Central memory CD8-positive, alpha-beta T cell (primary cell): ENCODE measurements around the gene PDZD7.

Source experiments
- ATAC-seq: fragments of 150-1000 bp; cut with Tn5 transposase; replicated peaks from 2 replicates; pipeline ENCODE4 v1.10.0; 2022; ENCODE audit warnings: mild to moderate bottlenecking, moderate FRiP score, moderate number of reproducible peaks; ENCODE audit not compliant: poor library complexity, severe bottlenecking; ENCODE audit errors: extremely low read depth
- DNase-seq, 2 donors: peaks; one replicate each; pipeline ENCODE4 v3.0.0; 2021; ENCODE audit warnings: low spot score in 2 of 2
- H3K27ac Mint-ChIP-seq: one replicate; pipeline ENCODE4 v1.8.0; 2022; ENCODE audit warnings: low read depth, mild to moderate bottlenecking, moderate library complexity, mixed read lengths
- H3K27me3 Mint-ChIP-seq: one replicate; pipeline ENCODE4 v1.8.0; 2022; ENCODE audit warnings: mixed read lengths
- H3K36me3 Mint-ChIP-seq: one replicate; pipeline ENCODE4 v1.8.0; 2022; ENCODE audit warnings: mild to moderate bottlenecking, moderate library complexity, mixed read lengths; ENCODE audit not compliant: insufficient read depth
- H3K4me1 Mint-ChIP-seq: one replicate; pipeline ENCODE4 v1.8.0; 2022; ENCODE audit warnings: mixed read lengths
- H3K4me3 Mint-ChIP-seq: one replicate; pipeline ENCODE4 v1.8.0; 2022; ENCODE audit warnings: mild to moderate bottlenecking, moderate library complexity, mixed read lengths
- H3K9me3 Mint-ChIP-seq: one replicate; pipeline ENCODE4 v1.8.0; 2022; ENCODE audit warnings: mixed read lengths

The PDZD7 gene

GRCh38 chr10:100986623-100986951, 44.3 kb downstream of the PDZD7 start:
- peak overlapping the region; percentile 93 for H3K4me3 Mint-ChIP-seq
- H3K9me3 Mint-ChIP-seq: no peaks in the 10 kb centered on the region
- H3K4me1 Mint-ChIP-seq: peaks cover 45% of the 10 kb centered on the region
- ATAC-seq (no peak), DNase-seq (no peak)
- no peaks in the 10 kb centered on the region for H3K27me3 Mint-ChIP-seq
- H3K27ac Mint-ChIP-seq: no peak overlapping the region
- peaks cover 19% of the 10 kb centered on the region for H3K36me3 Mint-ChIP-seq

- no peak overlapping the region for H3K27ac Mint-ChIP-seq
- no peaks in the 10 kb centered on the region for H3K9me3 Mint-ChIP-seq
Observed at GRCh38 chr10:100985336-100985735, 45.6 kb downstream of the PDZD7 start.

GRCh38 chr10:100984672-100985177, 46.2 kb downstream of the PDZD7 start:
- H3K4me3 Mint-ChIP-seq: no peak overlapping the region
- H3K27ac Mint-ChIP-seq: peak overlapping the region; percentile 69
- peaks cover 18% of the 10 kb centered on the region for H3K36me3 Mint-ChIP-seq

More at GRCh38 chr10:100985336-100985735, 45.6 kb downstream of the PDZD7 start:
- Mint-ChIP-seq H3K27me3 (no peaks in the 10 kb centered on the region), H3K4me3 (peak overlapping the region; percentile 93), H3K4me1 (peaks cover 41% of the 10 kb centered on the region), H3K36me3 (peaks cover 18% of the 10 kb centered on the region)
- ATAC-seq (no peak), DNase-seq (no peak)

GRCh38 chr10:100983868-100984671, 46.9 kb downstream of the PDZD7 start:
- no peak for DNase-seq
- Mint-ChIP-seq H3K4me3 (no peak overlapping the region), H3K36me3 (peaks cover 18% of the 10 kb centered on the region), H3K4me1 (peaks cover 40% of the 10 kb centered on the region), H3K9me3 (no peaks in the 10 kb centered on the region), H3K27me3 (no peaks in the 10 kb centered on the region), H3K27ac (peak overlapping the region; percentile 69)
- no peak for ATAC-seq

More at GRCh38 chr10:100984672-100985177, 46.2 kb downstream of the PDZD7 start:
- Mint-ChIP-seq H3K4me1 (peaks cover 40% of the 10 kb centered on the region), H3K9me3 (no peaks in the 10 kb centered on the region), H3K27me3 (no peaks in the 10 kb centered on the region)
- ATAC-seq (no peak), DNase-seq (no peak)

GRCh38 chr10:100982916-100983830, 47.8 kb downstream of the PDZD7 start:
- Mint-ChIP-seq H3K36me3 (peaks cover 20% of the 10 kb centered on the region), H3K4me3 (no peak overlapping the region), H3K27ac (no peak overlapping the region), H3K27me3 (no peaks in the 10 kb centered on the region), H3K4me1 (peaks cover 40% of the 10 kb centered on the region), H3K9me3 (no peaks in the 10 kb centered on the region)
- DNase-seq: no peak
- no peak for ATAC-seq

GRCh38 chr10:100981178-100981772, 49.7 kb downstream of the PDZD7 start:
- Mint-ChIP-seq H3K4me1 (peaks cover 22% of the 10 kb centered on the region), H3K9me3 (no peaks in the 10 kb centered on the region), H3K27me3 (no peaks in the 10 kb centered on the region), H3K27ac (no peak overlapping the region), H3K36me3 (peaks cover 15% of the 10 kb centered on the region), H3K4me3 (no peak overlapping the region)
- DNase-seq (no peak), ATAC-seq (no peak)

GRCh38 chr10:100980711-100981110, 50.2 kb downstream of the PDZD7 start:
- DNase-seq (no peak), ATAC-seq (no peak)
- no peaks in the 10 kb centered on the region for H3K9me3 Mint-ChIP-seq
- H3K36me3 Mint-ChIP-seq: peaks cover 15% of the 10 kb centered on the region
- H3K27me3 Mint-ChIP-seq: no peaks in the 10 kb centered on the region
- peaks cover 19% of the 10 kb centered on the region for H3K4me1 Mint-ChIP-seq
- no peak overlapping the region for H3K27ac Mint-ChIP-seq
- H3K4me3 Mint-ChIP-seq: no peak overlapping the region

- Mint-ChIP-seq H3K4me3 (no peak overlapping the region), H3K9me3 (no peaks in the 10 kb centered on the region), H3K27me3 (no peaks in the 10 kb centered on the region), H3K4me1 (peaks cover 15% of the 10 kb centered on the region), H3K27ac (no peak overlapping the region), H3K36me3 (peaks cover 15% of the 10 kb centered on the region)
- ATAC-seq (no peak), DNase-seq (no peak)
Observed at GRCh38 chr10:100980311-100980710, 50.6 kb downstream of the PDZD7 start.

- H3K27ac Mint-ChIP-seq: no peak overlapping the region
- peaks cover 13% of the 10 kb centered on the region for H3K4me1 Mint-ChIP-seq
Observed at GRCh38 chr10:100979791-100980272, 51.1 kb downstream of the PDZD7 start.

GRCh38 chr10:100978901-100979195, 52.1 kb downstream of the PDZD7 start:
- Mint-ChIP-seq H3K4me1 (peaks cover 5% of the 10 kb centered on the region), H3K4me3 (no peak overlapping the region), H3K27me3 (no peaks in the 10 kb centered on the region), H3K27ac (no peak overlapping the region), H3K36me3 (peaks cover 12% of the 10 kb centered on the region), H3K9me3 (no peaks in the 10 kb centered on the region)
- no peak for ATAC-seq
- no peak for DNase-seq

More at GRCh38 chr10:100979791-100980272, 51.1 kb downstream of the PDZD7 start:
- peaks cover 12% of the 10 kb centered on the region for H3K36me3 Mint-ChIP-seq
- H3K4me3 Mint-ChIP-seq: no peak overlapping the region
- ATAC-seq (no peak), DNase-seq (no peak)
- H3K9me3 Mint-ChIP-seq: no peaks in the 10 kb centered on the region
- no peaks in the 10 kb centered on the region for H3K27me3 Mint-ChIP-seq

GRCh38 chr10:100978121-100978900, 52.6 kb downstream of the PDZD7 start:
- Mint-ChIP-seq H3K27ac (no peak overlapping the region), H3K36me3 (peaks cover 12% of the 10 kb centered on the region)
- no peak for ATAC-seq

GRCh38 chr10:100977436-100977835, 53.5 kb downstream of the PDZD7 start:
- no peak for ATAC-seq
- H3K4me1 Mint-ChIP-seq: peaks cover 5% of the 10 kb centered on the region

More at GRCh38 chr10:100978121-100978900, 52.6 kb downstream of the PDZD7 start:
- Mint-ChIP-seq H3K4me1 (peaks cover 5% of the 10 kb centered on the region), H3K4me3 (no peak overlapping the region), H3K27me3 (no peaks in the 10 kb centered on the region), H3K9me3 (no peaks in the 10 kb centered on the region)
- DNase-seq: no peak

More at GRCh38 chr10:100977436-100977835, 53.5 kb downstream of the PDZD7 start:
- Mint-ChIP-seq H3K27me3 (no peaks in the 10 kb centered on the region), H3K4me3 (no peak overlapping the region), H3K27ac (no peak overlapping the region), H3K9me3 (no peaks in the 10 kb centered on the region), H3K36me3 (peaks cover 9% of the 10 kb centered on the region)
- DNase-seq: no peak
